ENCODE results near the gene FTMT. TPM values are rescaled to one million over a fixed set of nuclear protein-coding genes. Genes with fewer than 3 reads are reported as not detected.

FTMT gene
- total and polyA plus RNA-seq, 2 donors (not counting 3 experiments of a cell fraction or from before 2014, with no cell fraction given) = not detected

DNA sequence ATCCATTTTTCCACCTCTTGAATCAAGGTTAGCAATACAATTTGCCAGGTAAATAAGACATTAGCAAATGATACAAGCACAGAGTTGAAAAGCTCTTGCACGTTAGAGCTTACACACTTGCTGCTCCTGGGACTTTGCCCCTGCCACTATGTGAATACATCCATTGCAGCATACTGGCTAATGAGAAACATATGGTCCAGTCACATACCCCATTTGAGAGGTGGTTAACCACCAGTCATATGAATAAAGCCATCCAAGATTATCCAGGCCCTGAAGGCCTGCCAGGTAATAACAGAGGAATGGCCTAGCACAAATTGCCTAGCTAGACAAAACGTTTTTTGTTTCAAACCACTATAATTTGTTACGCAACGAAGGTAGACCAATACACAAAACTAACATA, 45.8 kb upstream of the FTMT start:
- no peaks in the 10 kb centered on the region for H3K79me2 ChIP-seq (ENCODE audit: control insufficient read depth, insufficient read depth, low read length)

More for the DNA sequence above, 45.8 kb upstream of the FTMT start:
- TF ChIP-seq, protein P1, sequence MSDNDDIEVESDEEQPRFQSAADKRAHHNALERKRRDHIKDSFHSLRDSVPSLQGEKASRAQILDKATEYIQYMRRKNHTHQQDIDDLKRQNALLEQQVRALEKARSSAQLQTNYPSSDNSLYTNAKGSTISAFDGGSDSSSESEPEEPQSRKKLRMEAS (IDR thresholded peaks at IDR 0.05; ENCODE audit: insufficient read depth, insufficient read length) = no peak
- TF ChIP-seq, protein P2, sequence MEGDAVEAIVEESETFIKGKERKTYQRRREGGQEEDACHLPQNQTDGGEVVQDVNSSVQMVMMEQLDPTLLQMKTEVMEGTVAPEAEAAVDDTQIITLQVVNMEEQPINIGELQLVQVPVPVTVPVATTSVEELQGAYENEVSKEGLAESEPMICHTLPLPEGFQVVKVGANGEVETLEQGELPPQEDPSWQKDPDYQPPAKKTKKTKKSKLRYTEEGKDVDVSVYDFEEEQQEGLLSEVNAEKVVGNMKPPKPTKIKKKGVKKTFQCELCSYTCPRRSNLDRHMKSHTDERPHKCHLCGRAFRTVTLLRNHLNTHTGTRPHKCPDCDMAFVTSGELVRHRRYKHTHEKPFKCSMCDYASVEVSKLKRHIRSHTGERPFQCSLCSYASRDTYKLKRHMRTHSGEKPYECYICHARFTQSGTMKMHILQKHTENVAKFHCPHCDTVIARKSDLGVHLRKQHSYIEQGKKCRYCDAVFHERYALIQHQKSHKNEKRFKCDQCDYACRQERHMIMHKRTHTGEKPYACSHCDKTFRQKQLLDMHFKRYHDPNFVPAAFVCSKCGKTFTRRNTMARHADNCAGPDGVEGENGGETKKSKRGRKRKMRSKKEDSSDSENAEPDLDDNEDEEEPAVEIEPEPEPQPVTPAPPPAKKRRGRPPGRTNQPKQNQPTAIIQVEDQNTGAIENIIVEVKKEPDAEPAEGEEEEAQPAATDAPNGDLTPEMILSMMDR (IDR thresholded peaks at IDR 0.05; ENCODE audit: extremely low read depth in 1 of 2, insufficient read depth in 1 of 2, low read depth in 1 of 2, low read length in 2 of 2) = no peak
- TF ChIP-seq FOS (IDR thresholded peaks at IDR 0.05; ENCODE audit: borderline replicate concordance, insufficient read depth, low read length) = no peak
- TF ChIP-seq GATA2 (IDR thresholded peaks at IDR 0.05; ENCODE audit: insufficient read depth, insufficient read length, low read depth, low read length) = no peak
- TF ChIP-seq POLR2AphosphoS5 (IDR thresholded peaks at IDR 0.05; ENCODE audit: insufficient read depth, low read depth, low read length) = no peak
- TF ChIP-seq POLR2A (IDR thresholded peaks at IDR 0.05; ENCODE audit: low read depth, low read length) = no peak
- no peak for TF ChIP-seq EZH2 (IDR thresholded peaks at IDR 0.05; ENCODE audit: borderline replicate concordance, low read depth, low read length, severe bottlenecking)
- no peak for TF ChIP-seq MYC (IDR thresholded peaks at IDR 0.05; ENCODE audit: low read depth, low read length)
- intact Hi-C loops (cut with micrococcal nuclease) = no loop called here
- ChIA-PET POLR2A (no interaction called here), CTCF (no interaction called here)
- no peak overlapping the region for H3K9ac ChIP-seq (replicated peaks; ENCODE audit: extremely low read depth, insufficient read depth, low read length)
- H4K20me1 ChIP-seq (replicated peaks; ENCODE audit: control insufficient read depth, extremely low read depth, insufficient read depth, low read length) = no peaks in the 10 kb centered on the region
- H3K4me2 ChIP-seq (ENCODE audit: insufficient read depth, low read length) = no peak overlapping the region
- no peak overlapping the region for H3K4me3 ChIP-seq (replicated peaks in 1 of 3; ENCODE audit: insufficient read depth in 1 of 3, low read depth in 1 of 3, low read length in 3 of 3)
- H3K27me3 ChIP-seq (ENCODE audit: control insufficient read depth in 2 of 2, insufficient read depth in 2 of 2, low read length in 2 of 2) = no peaks in the 10 kb centered on the region
- H3K4me1 ChIP-seq (ENCODE audit: control insufficient read depth, extremely low read depth, insufficient read depth, low read length) = no peaks in the 10 kb centered on the region
- no peak overlapping the region for H3K27ac ChIP-seq (ENCODE audit: insufficient read depth, low read depth, low read length)
- DNase-seq (ENCODE audit: low read depth, low spot score) (no peak), FAIRE-seq (no peak)
- no peaks in the 10 kb centered on the region for H3K9me3 ChIP-seq (replicated peaks; ENCODE audit: control insufficient read depth, insufficient read depth, low read length)
- no TSS peak for BruUV-seq (replicated peaks)
- dilution Hi-C loops (cut with MboI; ENCODE audit: extremely low pct_ligation_motif_present, low sequenced_read_pairs) = no loop called here
- no peak overlapping the region for H2AFZ ChIP-seq (ENCODE audit: low read depth, low read length)
- H3K9me1 ChIP-seq (replicated peaks; ENCODE audit: control insufficient read depth, extremely low read depth, insufficient read depth, low read length) = no peaks in the 10 kb centered on the region
- no peaks in the 10 kb centered on the region for H3K36me3 ChIP-seq (ENCODE audit: control insufficient read depth in 2 of 2, extremely low read depth in 1 of 2, insufficient read depth in 2 of 2, low read length in 2 of 2)

Data from endothelial cell of umbilical vein (primary cell).